IPS-11a (cell line): ENCODE measurements around the gene PYHIN1.

ENCODE experiments used
- H3K4me3 ChIP-seq: one replicate; pipeline ENCODE4 v1.5.1; 2013; ENCODE audit warnings: low read depth, low read length, control low read depth

The PYHIN1 gene

GRCh38 chr1:159011751-159012150 lies 80.4 kb downstream of the PYHIN1 start:
- H3K4me3 ChIP-seq: no peak overlapping the region

GRCh38 chr1:159012495-159012894 lies 81.1 kb downstream of the PYHIN1 start:
- no peak overlapping the region for H3K4me3 ChIP-seq

GRCh38 chr1:159014003-159014571 lies 82.7 kb downstream of the PYHIN1 start:
- H3K4me3 ChIP-seq: no peak overlapping the region

- no peak overlapping the region for H3K4me3 ChIP-seq
Observed at GRCh38 chr1:159014851-159015250, 83.5 kb downstream of the PYHIN1 start.

GRCh38 chr1:159015440-159015909 lies 84.1 kb downstream of the PYHIN1 start:
- no peak overlapping the region for H3K4me3 ChIP-seq

GRCh38 chr1:159023723-159024122 lies 92.4 kb downstream of the PYHIN1 start:
- no peak overlapping the region for H3K4me3 ChIP-seq

- no peak overlapping the region for H3K4me3 ChIP-seq
Observed at GRCh38 chr1:159025043-159025442, 93.7 kb downstream of the PYHIN1 start.
